GM21786 (cell line): ENCODE measurements around the gene ZCCHC14.
"Not testable (repeated sequence)": the region's sequence is repeated elsewhere in the genome, so short reads cannot be mapped to it uniquely, and the experiment has no call there.

Source experiments
- ATAC-seq: cut with Tn5 transposase; IDR thresholded peaks from one replicate; pipeline ENCODE4 v1.9.1; 2021; ENCODE audit not compliant: unreplicated experiment

ZCCHC14 gene

GRCh38 chr16:87366930-87367329 is 125.9 kb downstream of the ZCCHC14 start:
- no peak for ATAC-seq

GRCh38 chr16:87366288-87366687 is 126.5 kb downstream of the ZCCHC14 start:
- ATAC-seq, result no peak

GRCh38 chr16:87365021-87365713 is 127.7 kb downstream of the ZCCHC14 start:
- no peak for ATAC-seq

- ATAC-seq, result no peak
These were observed 128.9 kb downstream of the ZCCHC14 start for GRCh38 chr16:87363771-87364455.

- not testable (repeated sequence) for ATAC-seq
These were observed 129.8 kb downstream of the ZCCHC14 start for GRCh38 chr16:87362828-87363559.

- ATAC-seq, result no peak
These were observed 130.8 kb downstream of the ZCCHC14 start for GRCh38 chr16:87361916-87362619.

GRCh38 chr16:87360862-87361610 is 131.8 kb downstream of the ZCCHC14 start:
- ATAC-seq, result no peak

GRCh38 chr16:87359121-87359520 is 133.7 kb downstream of the ZCCHC14 start:
- ATAC-seq, result no peak

GRCh38 chr16:87358696-87359095 is 134.1 kb downstream of the ZCCHC14 start:
- ATAC-seq, result no peak

- ATAC-seq, result no peak
These were observed 134.6 kb downstream of the ZCCHC14 start for GRCh38 chr16:87358250-87358649.

GRCh38 chr16:87356491-87356853 is 136.4 kb downstream of the ZCCHC14 start:
- ATAC-seq, result no peak
